PFSK-1 (cell line): ENCODE measurements around the gene CACNB2.

Experiments used
- FOXP2 ChIP-seq: optimal IDR thresholded peaks from 2 replicates; pipeline ENCODE3; 2011; ENCODE audit warnings: borderline replicate concordance, control low read depth, inconsistent platforms; ENCODE audit not compliant: insufficient read depth; ENCODE audit errors: extremely low read length, extremely low read depth
- POLR2AphosphoS5 ChIP-seq: IDR thresholded peaks from 2 replicates; pipeline ENCODE4 v1.6.1; 2012; ENCODE audit warnings: low read depth, mild to moderate bottlenecking, control low read depth, low read length, moderate library complexity
- REST ChIP-seq, 2 experiments: IDR thresholded peaks; 2 replicates each; pipeline versions ENCODE4 v1.6.1 to v1.8.0; 2011 to 2012; ENCODE audit warnings: low read depth in 2 of 2, low read length in 2 of 2, control low read depth in 1 of 2, inconsistent platforms in 1 of 2, mild to moderate bottlenecking in 1 of 2, moderate library complexity in 1 of 2; ENCODE audit not compliant: insufficient read depth in 1 of 2
- SIN3A ChIP-seq: IDR thresholded peaks from 2 replicates; pipeline ENCODE4 v1.6.1; 2012; ENCODE audit warnings: mild to moderate bottlenecking, low read length, moderate library complexity, borderline replicate concordance; ENCODE audit not compliant: insufficient read depth
- TAF1 ChIP-seq: IDR thresholded peaks from 2 replicates; pipeline ENCODE4 v1.6.1; 2012; ENCODE audit warnings: low read length, control low read depth, borderline replicate concordance; ENCODE audit not compliant: insufficient read depth

GRCh38 chr10:18099415-18099814 lies 40.8 kb upstream of the CACNB2 start:
- no peak for TF ChIP-seq POLR2AphosphoS5
- no peak for TF ChIP-seq REST (IDR thresholded peaks at IDR 0.05; ENCODE audit: insufficient read depth in 1 of 2, low read depth in 2 of 2, low read length in 2 of 2)
- TF ChIP-seq FOXP2 = no peak
- TF ChIP-seq SIN3A = no peak
- no peak for TF ChIP-seq TAF1
